GM12878 (cell line): ENCODE data around the gene ZNF48. TPM values are rescaled to one million over a fixed set of nuclear protein-coding genes. Genes with fewer than 3 reads are reported as not detected.
A peak's percentile ranks its signal among the peaks of the same experiment; 100 is the strongest.

Experiments used
- ATAC-seq: fragments of 200-7000 bp; cut with Tn5 transposase; 3 replicates; pipeline ENCODE4 v1.9.1; 2020; ENCODE audit warnings: mild to moderate bottlenecking, moderate library complexity
- BruUV-seq: library from RNA; stranded (reverse); fragments of 400-500 nt; replicated peaks from 2 replicates; lab custom pipeline; 2021; lab: Mats Ljungman, UMichigan
- CTCF ChIA-PET: fragments of 300-600 bp; sonication (Branson Sonifier 250); formaldehyde crosslinking; extraction: SDS; loops from one replicate; lab custom pipeline; 2021; ENCODE audit warnings: inconsistent platforms; lab: Yijun Ruan, JAX
- POLR2A ChIA-PET: fragments of 350-600 bp; formaldehyde crosslinking; extraction: SDS; loops from one replicate; lab custom pipeline; 2021; ENCODE audit warnings: inconsistent platforms; lab: Charles Lee
- RAD21 ChIA-PET: fragments of 300-600 bp; sonication (Branson Sonifier 250); formaldehyde crosslinking; loops from one replicate; lab custom pipeline; 2023; ENCODE audit warnings: antibody characterized with exemption; ENCODE audit not compliant: unreplicated experiment; lab: Charles Lee
- SMC1A ChIA-PET: fragments of 300-600 bp; sonication (Branson Sonifier 250); formaldehyde crosslinking; loops from one replicate; lab custom pipeline; 2023; ENCODE audit not compliant: unreplicated experiment, uncharacterized antibody; lab: Charles Lee
- DNase-seq: peaks from one replicate; pipeline ENCODE4 v3.0.0-alpha.2; 2011; ENCODE audit warnings: low read depth, low spot score
- FAIRE-seq: peaks from 3 replicates; lab custom pipeline; 2011; peaks lifted over from hg19 to GRCh38; lab: Jason Lieb, UNC
- H2AFZ ChIP-seq: 2 replicates; pipeline ENCODE4 v1.6.0; 2011; ENCODE audit warnings: low read depth, low read length, control low read depth; ENCODE audit not compliant: control insufficient read depth
- H3K27ac ChIP-seq: 2 replicates; pipeline ENCODE4 v1.5.1; 2011; ENCODE audit warnings: control low read depth; ENCODE audit not compliant: control insufficient read depth, insufficient read depth
- H3K27me3 ChIP-seq, 2 experiments: replicated peaks in 1 of 2; 2 replicates each; pipeline versions ENCODE4 v1.6.0 to v1.6.1; 2011; ENCODE audit warnings: low read length in 1 of 2; ENCODE audit not compliant: control insufficient read depth in 2 of 2, insufficient read depth in 2 of 2
- H3K36me3 ChIP-seq, 2 experiments: 2 replicates each; pipeline ENCODE4 v1.5.1; 2011; ENCODE audit warnings: low read length in 1 of 2; ENCODE audit not compliant: control insufficient read depth in 2 of 2, insufficient read depth in 2 of 2
- H3K4me1 ChIP-seq: 2 replicates; pipeline ENCODE4 v1.6.1; 2011; ENCODE audit warnings: mild to moderate bottlenecking, low read length, moderate library complexity, mixed read lengths; ENCODE audit not compliant: control insufficient read depth, insufficient read depth
- H3K4me2 ChIP-seq: 2 replicates; pipeline ENCODE4 v1.6.0; 2011; ENCODE audit warnings: control low read depth; ENCODE audit not compliant: control insufficient read depth, insufficient read depth
- H3K4me3 ChIP-seq: fragments of 200-600 bp; sonication (generic); 2 replicates; pipeline ENCODE4 v1.5.1; 2016
- H3K79me2 ChIP-seq: 2 replicates; pipeline ENCODE4 v1.6.0; 2011; ENCODE audit warnings: low read length; ENCODE audit not compliant: control insufficient read depth, insufficient read depth
- H3K9ac ChIP-seq: 2 replicates; pipeline ENCODE4 v1.8.0; 2011; ENCODE audit warnings: low read length, control low read depth, mixed read lengths; ENCODE audit not compliant: control insufficient read depth, insufficient read depth
- H3K9me3 ChIP-seq: replicated peaks from 3 replicates; pipeline ENCODE4 v1.5.1; 2011; ENCODE audit warnings: mild to moderate bottlenecking, low read length; ENCODE audit not compliant: control insufficient read depth, insufficient read depth
- H4K20me1 ChIP-seq: 2 replicates; pipeline ENCODE4 v1.6.0; 2011; ENCODE audit not compliant: control insufficient read depth, insufficient read depth
- LARP7 ChIP-seq: fragments of 450-650 bp; IDR thresholded peaks from 2 replicates; pipeline ENCODE4 v1.6.1; 2017; ENCODE audit warnings: mild to moderate bottlenecking
- PAX8 ChIP-seq: fragments of 450-650 bp; IDR thresholded peaks from 2 replicates; pipeline ENCODE4 v1.6.1; 2017; ENCODE audit warnings: mild to moderate bottlenecking, moderate library complexity
- RUNX3 ChIP-seq: IDR thresholded peaks from 2 replicates; pipeline ENCODE4 v1.6.1; 2012; ENCODE audit warnings: low read length, inconsistent platforms
- YY1 ChIP-seq: IDR thresholded peaks from 2 replicates; pipeline ENCODE4 v1.6.1; 2011; ENCODE audit warnings: low read depth, mild to moderate bottlenecking, low read length
- WGBS: methylation state at CpG from one replicate; pipeline ENCODE4 v1.1.6; 2016; ENCODE audit warnings: low lambda C conversion rate; ENCODE audit not compliant: insufficient replicate concordance, insufficient coverage; ENCODE audit errors: missing lambda C conversion rate; 5-methylcytosine and 5-hydroxymethylcytosine counted together
- in situ Hi-C: fragments of 300-500 bp; cut with MboI; formaldehyde crosslinking; loops from 9 replicates; pipeline ENCODE4 v1.14.3; 2018; ENCODE audit warnings: mixed read lengths
- intact Hi-C: fragments of 100-400 bp; cut with micrococcal nuclease; formaldehyde crosslinking; loops from one replicate; pipeline ENCODE4 v1.14.2; 2022; ENCODE audit not compliant: unreplicated experiment
- polyA plus RNA-seq, 11 experiments: library from polyadenylated mRNA; depleted of rRNA in 4 of 11; unstranded in 6 of 11; stranded (reverse) in 5 of 11; fragments of >200 nt; fragmentation: Nextera tagmentation in 4 of 11; fragmentation: Illumina TruSeq in 1 of 11; extraction: Ambion mirVana in 4 of 11; extraction: Trizol in 1 of 11; gene quantifications; 1 replicate in 1 of 11; 2 replicates in 10 of 11; pipeline versions ENCODE4 v1.2.1 to v1.2.3, GENCODE V29; 2011 to 2016; ENCODE audit warnings: inconsistent platforms in 2 of 11, missing spikeins in 2 of 11, low read depth in 1 of 11
- total RNA-seq, 4 experiments: library from RNA; depleted of rRNA in 3 of 4; stranded (reverse); fragments of >200 nt in 3 of 4; fragmentation: Illumina TruSeq in 1 of 4; extraction: Trizol in 1 of 4; gene quantifications; 2 replicates each; pipeline versions ENCODE4 v1.2.1 to v1.2.3, GENCODE V29; 2013 to 2021

Gene ZNF48
- total and polyA plus RNA-seq, 10 of the 15 experiments (the other 5 are each of a cell fraction or from before 2014, with no cell fraction given) = 0.14 to 12.0 (median 4.2) TPM

GRCh38 chr16:30369091-30369937, 25.9 kb upstream of the ZNF48 start:
- Histone ChIP-seq H3K4me1 (peaks cover 16% of the 10 kb centered on the region), H2AFZ (no peak overlapping the region), H3K79me2 (peaks cover 35% of the 10 kb centered on the region), H3K36me3 (peaks cover 2 to 4% of the 10 kb centered on the region in 2 experiments; a peak in 2 of 4 replicates), H3K27ac (peak overlapping the region; percentile 64), H3K9me3 (no peaks in the 10 kb centered on the region), H3K27me3 (no peaks in the 10 kb centered on the region), H3K9ac (peak overlapping the region; percentile 86), H3K4me2 (peak overlapping the region; percentile 98), H3K4me3 (peak overlapping the region; percentile 97), H4K20me1 (peaks cover 14% of the 10 kb centered on the region)
- POLR2A ChIA-PET = interaction anchor here (0.7 to 2.1 kb wide), 8 partner anchors 9 to 263 kb away, joined by 3 to 8 read pairs (median 4); partner anchors contain the start of gene DCTPP1
- RAD21 ChIA-PET = interaction anchor here (0.6 to 3.8 kb wide), 7 partner anchors 9 to 260 kb away, joined by 3 to 33 read pairs (median 5); partner anchors contain the start of genes CD2BP2, SEPTIN1, ZNF747 and ZNF771
- DNase-seq (no peak), ATAC-seq (no peak), FAIRE-seq (no peak)
- in situ Hi-C loops (no loop called here), intact Hi-C loops (no loop called here)
- BruUV-seq = no TSS peak
- TF ChIP-seq RUNX3 (no peak), PAX8 (no peak), YY1 (0 out of 2 replicates have a peak, but pooled peaks have one; percentile 6), LARP7 (0 out of 2 replicates have a peak, but pooled peaks have one; percentile 18)
- SMC1A ChIA-PET = interaction anchor here (1.1 to 3.5 kb wide), 4 partner anchors 12 to 39 kb away, joined by 4 to 15 read pairs (median 4); partner anchors contain the start of genes CD2BP2 and ZNF771
- WGBS = under 1% methylated on average over 33 of the region's 45 CpGs
- CTCF ChIA-PET = interaction anchor here (0.6 to 9.0 kb wide), 8 partner anchors 13 to 277 kb away, joined by 3 to 70 read pairs (median 4); partner anchors contain the start of gene ZNF771
